Subcutaneous abdominal adipose tissue (tissue), 5 donors: ENCODE data around the gene ICAM1.

Experiments
- H3K27ac ChIP-seq: one replicate; pipeline ENCODE4 v1.7.0; 2013; ENCODE audit warnings: low read depth, mild to moderate bottlenecking, inconsistent platforms, low read length, moderate library complexity
- H3K27me3 ChIP-seq, 5 donors: one replicate each; pipeline ENCODE4 v1.7.0; 2013; ENCODE audit warnings: low read length in 5 of 5, inconsistent platforms in 1 of 5; ENCODE audit not compliant: control insufficient read depth in 5 of 5, insufficient read depth in 4 of 5
- H3K36me3 ChIP-seq, 5 donors: one replicate each; pipeline ENCODE4 v1.7.0; 2013; ENCODE audit warnings: low read length in 5 of 5; ENCODE audit not compliant: control insufficient read depth in 5 of 5, insufficient read depth in 5 of 5
- H3K4me1 ChIP-seq, 5 donors: one replicate each; pipeline ENCODE4 v1.7.0; 2013; ENCODE audit warnings: low read length in 5 of 5, mild to moderate bottlenecking in 3 of 5, moderate library complexity in 1 of 5; ENCODE audit not compliant: control insufficient read depth in 5 of 5, insufficient read depth in 5 of 5
- H3K4me3 ChIP-seq, 5 donors: one replicate each; pipeline ENCODE4 v1.7.0; 2013; ENCODE audit warnings: low read length in 5 of 5, low read depth in 1 of 5
- H3K9ac ChIP-seq, 5 donors: one replicate each; pipeline ENCODE4 v1.7.0; 2013; ENCODE audit warnings: low read length in 5 of 5, mild to moderate bottlenecking in 4 of 5, moderate library complexity in 3 of 5
- H3K9me3 ChIP-seq, 5 donors: one replicate each; pipeline ENCODE4 v1.7.0; 2013; ENCODE audit warnings: low read length in 5 of 5; ENCODE audit not compliant: control insufficient read depth in 5 of 5
- donor health status: healthy.
- donor health status: healthy.
- donor health status: healthy.
- donor health status: healthy.
- donor health status: healthy.

The ICAM1 gene

DNA sequence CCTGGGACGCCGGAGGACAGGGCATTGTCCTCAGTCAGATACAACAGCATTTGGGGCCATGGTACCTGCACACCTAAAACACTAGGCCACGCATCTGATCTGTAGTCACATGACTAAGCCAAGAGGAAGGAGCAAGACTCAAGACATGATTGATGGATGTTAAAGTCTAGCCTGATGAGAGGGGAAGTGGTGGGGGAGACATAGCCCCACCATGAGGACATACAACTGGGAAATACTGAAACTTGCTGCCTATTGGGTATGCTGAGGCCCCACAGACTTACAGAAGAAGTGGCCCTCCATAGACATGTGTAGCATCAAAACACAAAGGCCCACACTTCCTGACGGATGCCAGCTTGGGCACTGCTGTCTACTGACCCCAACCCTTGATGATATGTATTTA is 14.5 kb downstream of the ICAM1 start:
- H3K36me3 ChIP-seq = peaks cover 0 to 46% (median 28%) of the 10 kb centered on the region in 5 donors

DNA sequence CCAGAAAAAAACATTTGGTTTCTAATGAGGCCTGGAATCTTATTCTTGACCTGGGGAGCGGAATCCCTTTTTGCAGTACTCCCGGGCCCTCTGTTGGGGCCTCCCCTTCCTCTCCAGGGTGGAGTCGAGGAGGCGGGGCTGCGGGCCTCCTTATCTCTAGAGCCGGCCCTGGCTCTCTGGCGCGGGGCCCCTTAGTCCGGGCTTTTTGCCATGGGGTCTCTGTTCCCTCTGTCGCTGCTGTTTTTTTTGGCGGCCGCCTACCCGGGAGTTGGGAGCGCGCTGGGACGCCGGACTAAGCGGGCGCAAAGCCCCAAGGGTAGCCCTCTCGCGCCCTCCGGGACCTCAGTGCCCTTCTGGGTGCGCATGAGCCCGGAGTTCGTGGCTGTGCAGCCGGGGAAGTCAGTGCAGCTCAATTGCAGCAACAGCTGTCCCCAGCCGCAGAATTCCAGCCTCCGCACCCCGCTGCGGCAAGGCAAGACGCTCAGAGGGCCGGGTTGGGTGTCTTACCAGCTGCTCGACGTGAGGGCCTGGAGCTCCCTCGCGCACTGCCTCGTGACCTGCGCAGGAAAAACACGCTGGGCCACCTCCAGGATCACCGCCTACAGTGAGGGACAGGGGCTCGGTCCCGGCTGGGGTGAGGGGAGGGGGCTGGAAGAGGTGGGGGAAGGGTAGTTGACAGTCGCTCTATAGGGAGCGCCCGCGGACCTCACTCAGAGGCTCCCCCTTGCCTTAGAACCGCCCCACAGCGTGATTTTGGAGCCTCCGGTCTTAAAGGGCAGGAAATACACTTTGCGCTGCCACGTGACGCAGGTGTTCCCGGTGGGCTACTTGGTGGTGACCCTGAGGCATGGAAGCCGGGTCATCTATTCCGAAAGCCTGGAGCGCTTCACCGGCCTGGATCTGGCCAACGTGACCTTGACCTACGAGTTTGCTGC is 16.1 kb downstream of the ICAM1 start, which contains the start of gene ICAM4:
Gene ICAM4, plus strand, starts transcription at position 153 of the 935 bp plus-strand sequence. Its CDS starts 58 bp downstream, at position 211.
- H3K27me3 ChIP-seq = peaks cover 32 to 54% (median 41%) of the 10 kb centered on the region in 5 donors
- no peaks in the 10 kb centered on the region for H3K9me3 ChIP-seq
- H3K36me3 ChIP-seq = peaks cover 0 to 36% (median 28%) of the 10 kb centered on the region in 5 donors
- no peak within 1 kb of the TSS for H3K27ac ChIP-seq
- H3K4me3 ChIP-seq = peak within 1 kb of the TSS in 3 of 5 donors; percentile 22 to 32 (median 26)
- peaks cover 5 to 68% (median 51%) of the 10 kb centered on the region in 5 donors for H3K4me1 ChIP-seq
- no peak within 1 kb of the TSS for H3K9ac ChIP-seq

More for the DNA sequence above, 14.5 kb downstream of the ICAM1 start:
- H3K27ac ChIP-seq = no peak overlapping the region
- no peaks in the 10 kb centered on the region for H3K9me3 ChIP-seq
- H3K4me3 ChIP-seq = no peak overlapping the region
- H3K27me3 ChIP-seq = peaks cover 19 to 38% (median 29%) of the 10 kb centered on the region in 5 donors
- peaks cover 3 to 51% (median 34%) of the 10 kb centered on the region in 5 donors for H3K4me1 ChIP-seq
- no peak overlapping the region for H3K9ac ChIP-seq

DNA sequence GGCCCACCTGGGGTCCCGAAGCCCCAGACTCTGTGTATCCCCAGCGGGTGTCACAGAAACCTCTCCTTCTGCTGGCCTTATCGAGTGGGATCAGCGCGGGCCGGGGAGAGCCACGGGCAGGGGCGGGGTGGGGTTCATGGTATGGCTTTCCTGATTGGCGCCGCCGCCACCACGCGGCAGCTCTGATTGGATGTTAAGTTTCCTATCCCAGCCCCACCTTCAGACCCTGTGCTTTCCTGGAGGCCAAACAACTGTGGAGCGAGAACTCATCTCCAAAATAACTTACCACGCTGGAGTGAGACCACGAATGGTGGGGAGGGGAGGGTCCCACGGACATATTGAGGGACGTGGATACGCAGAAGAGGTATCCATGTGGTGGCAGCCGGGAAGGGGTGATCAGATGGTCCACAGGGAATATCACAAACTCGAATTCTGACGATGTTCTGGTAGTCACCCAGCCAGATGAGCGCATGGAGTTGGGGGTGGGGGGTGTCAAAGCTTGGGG is 17.8 kb downstream of the ICAM1 start:
- Histone ChIP-seq H3K27me3 (peaks cover 43 to 71% (median 56%) of the 10 kb centered on the region in 5 donors), H3K4me1 (peaks cover 5 to 85% (median 61%) of the 10 kb centered on the region in 5 donors)

GRCh38 chr19:10289167-10289835 is 18.4 kb downstream of the ICAM1 start:
- Histone ChIP-seq H3K36me3 (peaks cover 0 to 20% (median 15%) of the 10 kb centered on the region in 5 donors), H3K9me3 (no peaks in the 10 kb centered on the region), H3K27ac (no peak overlapping the region), H3K27me3 (peaks cover 47 to 77% (median 62%) of the 10 kb centered on the region in 5 donors), H3K9ac (peak overlapping the region in 1 of 5 donors; percentile 39), H3K4me1 (peaks cover 5 to 86% (median 61%) of the 10 kb centered on the region in 5 donors), H3K4me3 (peak overlapping the region in 3 of 5 donors; percentile 29 to 66 (median 43))

More for the DNA sequence above, 17.8 kb downstream of the ICAM1 start:
- Histone ChIP-seq H3K4me3 (peak overlapping the region in 3 of 5 donors; percentile 29 to 66 (median 43)), H3K9ac (no peak overlapping the region), H3K9me3 (no peaks in the 10 kb centered on the region), H3K36me3 (peaks cover 0 to 26% (median 21%) of the 10 kb centered on the region in 5 donors), H3K27ac (no peak overlapping the region)

- peaks cover 5 to 88% (median 61%) of the 10 kb centered on the region in 5 donors for H3K4me1 ChIP-seq
- peak within 1 kb of the TSS in 3 of 5 donors; percentile 51 to 66 (median 52) for H3K4me3 ChIP-seq
- peaks cover 49 to 83% (median 66%) of the 10 kb centered on the region in 5 donors for H3K27me3 ChIP-seq
- H3K9ac ChIP-seq = peak within 1 kb of the TSS in 1 of 5 donors; percentile 45
- no peak within 1 kb of the TSS for H3K27ac ChIP-seq
- H3K9me3 ChIP-seq = no peaks in the 10 kb centered on the region
- peaks cover 0 to 14% (median 9%) of the 10 kb centered on the region in 5 donors for H3K36me3 ChIP-seq
Measured at GRCh38 chr19:10289836-10290356, 19.0 kb downstream of the ICAM1 start, which contains the start of gene ICAM5. ICAM5 (plus strand) TSS chr19:10289952; CDS start chr19:10290044, 92 bp downstream.

- H3K9ac ChIP-seq = peak overlapping the region in 1 of 5 donors; percentile 45
- H3K36me3 ChIP-seq = peaks cover 0 to 9% (median 4%) of the 10 kb centered on the region in 5 donors
- peak overlapping the region in 3 of 5 donors; percentile 51 to 66 (median 52) for H3K4me3 ChIP-seq
- no peak overlapping the region for H3K27ac ChIP-seq
- H3K4me1 ChIP-seq = peaks cover 4 to 88% (median 66%) of the 10 kb centered on the region in 5 donors
- no peaks in the 10 kb centered on the region for H3K9me3 ChIP-seq
- H3K27me3 ChIP-seq = peaks cover 49 to 88% (median 71%) of the 10 kb centered on the region in 5 donors
Measured at GRCh38 chr19:10290357-10290875, 19.5 kb downstream of the ICAM1 start.

GRCh38 chr19:10290876-10291553 is 20.1 kb downstream of the ICAM1 start:
- Histone ChIP-seq H3K27ac (no peak overlapping the region), H3K9me3 (no peaks in the 10 kb centered on the region), H3K4me1 (peaks cover 2 to 88% (median 70%) of the 10 kb centered on the region in 5 donors)

DNA sequence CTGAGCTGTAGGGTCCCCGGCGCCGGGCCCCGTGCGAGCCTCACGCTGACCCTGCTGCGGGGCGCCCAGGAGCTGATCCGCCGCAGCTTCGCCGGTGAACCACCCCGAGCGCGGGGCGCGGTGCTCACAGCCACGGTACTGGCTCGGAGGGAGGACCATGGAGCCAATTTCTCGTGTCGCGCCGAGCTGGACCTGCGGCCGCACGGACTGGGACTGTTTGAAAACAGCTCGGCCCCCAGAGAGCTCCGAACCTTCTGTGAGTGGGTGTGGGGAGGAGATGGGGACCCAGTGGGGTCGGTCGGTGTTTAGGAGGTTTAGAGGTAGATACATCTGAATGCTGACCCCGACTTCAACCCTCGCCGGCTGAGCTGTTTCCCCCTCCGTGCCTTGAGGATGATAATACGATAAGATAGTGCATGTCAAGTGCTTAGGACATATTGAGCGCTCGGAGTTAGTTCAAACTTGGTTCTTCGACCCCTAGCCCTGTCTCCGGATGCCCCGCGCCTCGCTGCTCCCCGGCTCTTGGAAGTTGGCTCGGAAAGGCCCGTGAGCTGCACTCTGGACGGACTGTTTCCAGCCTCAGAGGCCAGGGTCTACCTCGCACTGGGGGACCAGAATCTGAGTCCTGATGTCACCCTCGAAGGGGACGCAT is 20.8 kb downstream of the ICAM1 start:
- Histone ChIP-seq H3K27ac (no peak overlapping the region), H3K4me1 (peaks cover 2 to 84% (median 65%) of the 10 kb centered on the region in 5 donors), H3K27me3 (peaks cover 60 to 91% (median 80%) of the 10 kb centered on the region in 5 donors), H3K4me3 (peak overlapping the region in 4 of 5 donors; percentile 32 to 66 (median 52)), H3K9ac (peak overlapping the region in 2 of 5 donors; percentile 30 to 41), H3K36me3 (no peaks in the 10 kb centered on the region), H3K9me3 (no peaks in the 10 kb centered on the region)

More at GRCh38 chr19:10290876-10291553, 20.1 kb downstream of the ICAM1 start:
- H3K36me3 ChIP-seq = peaks cover 0 to 3% (median 0%) of the 10 kb centered on the region in 5 donors
- H3K9ac ChIP-seq = peak overlapping the region in 2 of 5 donors; percentile 41 to 45
- H3K4me3 ChIP-seq = peak overlapping the region in 4 of 5 donors; percentile 32 to 66 (median 52)
- peaks cover 53 to 93% (median 77%) of the 10 kb centered on the region in 5 donors for H3K27me3 ChIP-seq
